Mesothelial cell of epicardium (in vitro differentiated cells): Measurements from ENCODE around the gene ARHGEF37. TPM values are rescaled to one million over a fixed set of nuclear protein-coding genes. Genes with fewer than 3 reads are reported as not detected.
"Not testable (repeated sequence)": the region's sequence is repeated elsewhere in the genome, so short reads cannot be mapped to it uniquely, and the experiment has no call there.

Source experiments
- DNase-seq, 2 experiments: peaks; one replicate each; pipeline ENCODE4 v3.0.0; 2021; ENCODE audit warnings: low spot score in 2 of 2; ENCODE audit not compliant: unreplicated experiment in 2 of 2
- H3K27ac Mint-ChIP-seq: 2 replicates; pipeline ENCODE4 v1.8.0; 2021; ENCODE audit warnings: mixed read lengths
- H3K27me3 Mint-ChIP-seq: 2 replicates; pipeline ENCODE4 v1.8.0; 2021; ENCODE audit warnings: low read depth, mixed read lengths
- H3K36me3 Mint-ChIP-seq: 2 replicates; pipeline ENCODE4 v1.8.0; 2021; ENCODE audit warnings: mixed read lengths
- H3K4me1 Mint-ChIP-seq: 2 replicates; pipeline ENCODE4 v1.8.0; 2021; ENCODE audit warnings: mixed read lengths
- H3K4me3 Mint-ChIP-seq: 2 replicates; pipeline ENCODE4 v1.8.0; 2021; ENCODE audit warnings: mild to moderate bottlenecking, moderate library complexity, mixed read lengths
- H3K9me3 Mint-ChIP-seq: 2 replicates; pipeline ENCODE4 v1.8.0; 2021; ENCODE audit warnings: mixed read lengths
- total RNA-seq: library from RNA; stranded (reverse); gene quantifications from 3 replicates; pipeline ENCODE4 v1.2.1, GENCODE V29; 2021
- TF ChIP-seq, protein P1 (sequence below): fragments of 200-600 bp; sonication (generic); IDR thresholded peaks from one replicate; pipeline ENCODE4 v1.5.0; 2021; ENCODE audit warnings: antibody characterized with exemption; ENCODE audit not compliant: unreplicated experiment

ARHGEF37 gene
- total RNA-seq, 1 donor from 2014 or later, result 10.1 TPM

DNA sequence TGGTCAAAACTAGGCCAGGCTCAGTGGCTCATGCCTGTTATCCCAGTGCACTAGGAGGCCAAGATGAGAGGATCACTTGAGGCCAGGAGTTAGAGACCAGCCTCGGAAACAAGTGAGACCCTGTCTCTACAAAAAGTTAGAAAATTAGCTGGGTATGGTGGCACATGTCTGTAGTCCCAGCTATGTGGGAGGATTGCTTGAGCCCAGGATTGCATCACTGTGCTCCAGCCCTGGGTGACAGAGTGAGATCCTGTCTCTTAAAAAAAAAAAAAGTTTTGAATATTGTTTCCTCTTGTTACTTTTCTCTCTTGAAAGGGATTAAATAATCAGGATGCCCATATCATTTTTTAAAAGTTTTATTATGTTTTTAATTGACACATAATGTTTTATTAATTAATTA lies 7.6 kb downstream of the ARHGEF37 start:
- Mint-ChIP-seq H3K9me3 (peaks cover 3% of the 10 kb centered on the region), H3K27me3 (no peaks in the 10 kb centered on the region), H3K27ac (no peak overlapping the region), H3K4me3 (no peak overlapping the region), H3K36me3 (no peaks in the 10 kb centered on the region), H3K4me1 (peaks cover 15% of the 10 kb centered on the region)
- TF ChIP-seq, protein P1, sequence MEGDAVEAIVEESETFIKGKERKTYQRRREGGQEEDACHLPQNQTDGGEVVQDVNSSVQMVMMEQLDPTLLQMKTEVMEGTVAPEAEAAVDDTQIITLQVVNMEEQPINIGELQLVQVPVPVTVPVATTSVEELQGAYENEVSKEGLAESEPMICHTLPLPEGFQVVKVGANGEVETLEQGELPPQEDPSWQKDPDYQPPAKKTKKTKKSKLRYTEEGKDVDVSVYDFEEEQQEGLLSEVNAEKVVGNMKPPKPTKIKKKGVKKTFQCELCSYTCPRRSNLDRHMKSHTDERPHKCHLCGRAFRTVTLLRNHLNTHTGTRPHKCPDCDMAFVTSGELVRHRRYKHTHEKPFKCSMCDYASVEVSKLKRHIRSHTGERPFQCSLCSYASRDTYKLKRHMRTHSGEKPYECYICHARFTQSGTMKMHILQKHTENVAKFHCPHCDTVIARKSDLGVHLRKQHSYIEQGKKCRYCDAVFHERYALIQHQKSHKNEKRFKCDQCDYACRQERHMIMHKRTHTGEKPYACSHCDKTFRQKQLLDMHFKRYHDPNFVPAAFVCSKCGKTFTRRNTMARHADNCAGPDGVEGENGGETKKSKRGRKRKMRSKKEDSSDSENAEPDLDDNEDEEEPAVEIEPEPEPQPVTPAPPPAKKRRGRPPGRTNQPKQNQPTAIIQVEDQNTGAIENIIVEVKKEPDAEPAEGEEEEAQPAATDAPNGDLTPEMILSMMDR, result no peak
- no peak for DNase-seq

DNA sequence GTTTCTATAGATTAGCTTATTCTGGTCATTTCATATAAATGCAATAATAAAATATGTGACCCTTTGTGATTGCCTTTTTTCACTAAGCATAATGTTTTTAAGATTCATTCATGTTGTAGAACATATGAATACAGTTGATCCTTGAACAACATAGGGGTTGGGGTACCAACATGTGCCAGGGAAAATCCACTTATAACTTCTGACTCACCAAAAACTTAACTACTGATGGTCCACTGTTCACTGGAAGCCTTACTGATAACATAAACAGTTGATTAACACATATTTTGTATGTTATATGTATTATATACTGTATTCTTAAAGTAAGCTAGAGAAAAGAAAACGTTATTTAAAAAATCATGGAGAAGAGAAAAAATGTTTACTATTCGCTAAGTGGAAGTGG lies 12.1 kb downstream of the ARHGEF37 start:
- H3K4me1 Mint-ChIP-seq, result peaks cover 1% of the 10 kb centered on the region
- H3K36me3 Mint-ChIP-seq, result no peaks in the 10 kb centered on the region

DNA sequence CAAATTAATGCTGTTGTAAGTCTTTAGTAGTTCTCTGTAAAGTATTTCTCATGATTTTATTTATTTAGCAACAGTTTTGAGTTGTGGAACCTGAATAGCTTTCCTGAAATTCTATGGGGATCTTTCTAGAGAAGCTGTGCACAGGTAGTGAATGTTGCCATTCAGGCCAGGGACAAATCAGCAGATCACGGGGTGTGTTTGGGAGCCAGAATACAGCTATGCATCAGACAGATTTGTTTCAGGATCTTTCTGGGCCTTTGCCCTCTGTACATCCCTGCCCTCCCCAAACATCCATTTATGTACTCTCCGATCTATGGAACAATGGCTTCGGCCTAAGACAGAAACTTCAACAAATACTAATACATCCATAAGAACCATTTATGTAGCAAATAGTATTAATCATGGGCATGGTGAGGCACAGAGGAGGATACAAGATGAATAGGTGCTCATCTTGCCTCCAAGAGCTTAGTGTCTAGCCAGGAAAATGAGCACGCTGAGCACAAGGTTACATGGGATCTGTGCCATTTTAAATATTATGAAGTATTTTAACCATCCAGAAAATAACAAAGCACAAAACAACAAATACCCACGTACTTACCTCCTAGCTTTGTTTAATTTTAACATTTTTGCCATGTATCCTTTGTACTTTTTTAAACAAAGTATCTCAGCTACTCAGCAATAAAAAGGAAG lies 13.1 kb downstream of the ARHGEF37 start:
- DNase-seq, result no peak
- no peak overlapping the region for H3K27ac Mint-ChIP-seq
- peaks cover 1% of the 10 kb centered on the region for H3K4me1 Mint-ChIP-seq

More for the DNA sequence above, 12.1 kb downstream of the ARHGEF37 start:
- no peaks in the 10 kb centered on the region for H3K9me3 Mint-ChIP-seq
- no peak overlapping the region for H3K4me3 Mint-ChIP-seq
- no peak overlapping the region for H3K27ac Mint-ChIP-seq
- TF ChIP-seq, protein P1, result no peak
- no peak for DNase-seq
- no peaks in the 10 kb centered on the region for H3K27me3 Mint-ChIP-seq

DNA sequence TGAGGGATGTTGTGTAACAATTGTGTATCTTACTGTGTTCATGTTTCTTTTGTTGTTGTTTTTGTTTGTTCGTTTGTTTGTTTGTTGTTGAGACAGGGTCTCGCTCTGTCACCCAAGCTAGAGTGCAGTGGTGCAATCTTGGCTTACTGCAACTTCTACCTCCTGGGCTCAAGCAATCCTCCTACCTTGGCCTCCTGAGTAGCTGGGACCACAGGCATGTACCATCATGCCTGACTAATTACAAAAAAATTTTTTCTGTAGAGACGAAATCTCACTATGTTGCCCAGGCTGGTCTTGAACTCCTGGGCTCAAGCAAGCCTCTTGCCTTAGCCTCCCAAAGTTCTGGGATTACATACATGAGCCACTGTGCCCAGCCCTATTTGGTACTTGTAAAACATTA lies 13.8 kb downstream of the ARHGEF37 start:
- not testable (repeated sequence) for H3K4me3 Mint-ChIP-seq, H3K9me3 Mint-ChIP-seq, DNase-seq, H3K27me3 Mint-ChIP-seq, H3K36me3 Mint-ChIP-seq, H3K4me1 Mint-ChIP-seq, H3K27ac Mint-ChIP-seq

More for the DNA sequence above, 13.1 kb downstream of the ARHGEF37 start:
- no peak overlapping the region for H3K4me3 Mint-ChIP-seq
- no peaks in the 10 kb centered on the region for H3K27me3 Mint-ChIP-seq
- TF ChIP-seq, protein P1, result no peak
- H3K36me3 Mint-ChIP-seq, result no peaks in the 10 kb centered on the region
- no peaks in the 10 kb centered on the region for H3K9me3 Mint-ChIP-seq

DNA sequence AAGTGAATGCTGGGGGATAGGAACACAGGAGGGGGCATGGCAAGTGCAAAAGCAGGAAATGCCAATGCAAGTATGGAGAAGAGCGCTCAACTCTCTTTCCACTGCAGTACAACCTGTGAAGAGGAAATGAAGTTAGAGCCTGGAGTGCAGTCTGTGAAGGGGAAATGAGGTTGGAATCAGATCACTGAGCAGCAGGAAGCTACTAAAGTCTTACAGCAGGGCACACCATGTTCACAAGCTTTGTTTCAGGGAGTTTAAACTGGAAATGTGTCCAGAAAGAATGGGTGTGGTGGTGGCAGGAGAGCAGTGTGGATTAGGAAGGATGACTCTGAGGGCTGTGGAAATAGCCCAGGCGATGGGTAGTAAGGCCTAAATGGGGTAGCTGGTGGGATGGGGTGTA lies 15.4 kb downstream of the ARHGEF37 start:
- peaks cover 7% of the 10 kb centered on the region for H3K36me3 Mint-ChIP-seq
- TF ChIP-seq, protein P1, result no peak
- DNase-seq, result no peak
- H3K27me3 Mint-ChIP-seq, result no peaks in the 10 kb centered on the region
- H3K27ac Mint-ChIP-seq, result no peak overlapping the region
- no peak overlapping the region for H3K4me3 Mint-ChIP-seq
- peaks cover 1% of the 10 kb centered on the region for H3K4me1 Mint-ChIP-seq
- H3K9me3 Mint-ChIP-seq, result no peaks in the 10 kb centered on the region

DNA sequence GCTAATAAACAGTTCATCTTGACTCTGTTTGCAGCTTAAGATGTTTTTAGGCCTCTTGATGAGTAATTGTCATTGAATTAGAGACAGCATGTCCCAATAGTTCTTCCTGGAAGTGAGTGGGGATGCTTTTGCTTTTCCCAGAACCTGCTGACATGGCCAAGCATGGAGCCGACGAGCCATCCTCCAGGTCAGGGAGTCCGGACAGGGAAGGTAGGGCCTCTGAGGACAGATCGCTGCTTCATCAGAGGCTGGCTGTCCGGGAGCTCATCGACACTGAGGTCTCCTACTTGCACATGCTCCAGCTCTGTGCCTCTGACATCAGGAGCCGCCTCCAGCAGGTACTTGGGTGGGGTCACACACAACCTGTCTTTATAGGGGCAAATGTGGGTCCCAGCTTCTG lies 16.3 kb downstream of the ARHGEF37 start:
- no peak for DNase-seq
- Mint-ChIP-seq H3K27ac (no peak overlapping the region), H3K4me3 (no peak overlapping the region), H3K36me3 (peaks cover 13% of the 10 kb centered on the region), H3K9me3 (no peaks in the 10 kb centered on the region), H3K4me1 (peaks cover 1% of the 10 kb centered on the region), H3K27me3 (no peaks in the 10 kb centered on the region)
- TF ChIP-seq, protein P1, result no peak

DNA sequence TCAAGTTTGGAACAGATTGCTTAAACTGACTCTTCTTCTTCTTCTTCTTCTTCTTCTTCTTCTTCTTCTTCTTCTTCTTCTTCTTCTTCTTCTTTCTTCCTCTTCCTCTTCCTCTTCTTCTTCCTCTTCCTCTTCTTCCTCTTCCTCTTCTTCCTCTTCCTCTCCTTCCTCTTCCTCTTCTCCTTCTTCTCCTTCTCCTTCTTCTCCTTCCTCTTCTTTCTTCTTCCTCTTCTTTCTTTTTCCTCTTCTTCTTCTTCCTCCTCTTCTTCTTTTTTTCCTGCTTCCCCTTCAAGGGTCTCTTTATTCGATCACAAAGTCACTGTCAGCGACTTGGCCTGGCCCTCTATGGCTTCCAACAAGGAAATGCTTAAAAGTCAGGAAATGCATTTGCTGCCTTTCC lies 16.9 kb downstream of the ARHGEF37 start:
- H3K36me3 Mint-ChIP-seq, result peaks cover 16% of the 10 kb centered on the region
- not testable (repeated sequence) for H3K4me1 Mint-ChIP-seq, H3K27me3 Mint-ChIP-seq, DNase-seq, H3K27ac Mint-ChIP-seq, H3K4me3 Mint-ChIP-seq, H3K9me3 Mint-ChIP-seq
